HG03520 (cell line): ENCODE measurements around the gene ACIN1.

Experiments used
- ATAC-seq: cut with Tn5 transposase; IDR thresholded peaks from one replicate; pipeline ENCODE4 v1.9.1; 2021; ENCODE audit warnings: mild to moderate bottlenecking, moderate library complexity; ENCODE audit not compliant: unreplicated experiment

Gene ACIN1, protein sequence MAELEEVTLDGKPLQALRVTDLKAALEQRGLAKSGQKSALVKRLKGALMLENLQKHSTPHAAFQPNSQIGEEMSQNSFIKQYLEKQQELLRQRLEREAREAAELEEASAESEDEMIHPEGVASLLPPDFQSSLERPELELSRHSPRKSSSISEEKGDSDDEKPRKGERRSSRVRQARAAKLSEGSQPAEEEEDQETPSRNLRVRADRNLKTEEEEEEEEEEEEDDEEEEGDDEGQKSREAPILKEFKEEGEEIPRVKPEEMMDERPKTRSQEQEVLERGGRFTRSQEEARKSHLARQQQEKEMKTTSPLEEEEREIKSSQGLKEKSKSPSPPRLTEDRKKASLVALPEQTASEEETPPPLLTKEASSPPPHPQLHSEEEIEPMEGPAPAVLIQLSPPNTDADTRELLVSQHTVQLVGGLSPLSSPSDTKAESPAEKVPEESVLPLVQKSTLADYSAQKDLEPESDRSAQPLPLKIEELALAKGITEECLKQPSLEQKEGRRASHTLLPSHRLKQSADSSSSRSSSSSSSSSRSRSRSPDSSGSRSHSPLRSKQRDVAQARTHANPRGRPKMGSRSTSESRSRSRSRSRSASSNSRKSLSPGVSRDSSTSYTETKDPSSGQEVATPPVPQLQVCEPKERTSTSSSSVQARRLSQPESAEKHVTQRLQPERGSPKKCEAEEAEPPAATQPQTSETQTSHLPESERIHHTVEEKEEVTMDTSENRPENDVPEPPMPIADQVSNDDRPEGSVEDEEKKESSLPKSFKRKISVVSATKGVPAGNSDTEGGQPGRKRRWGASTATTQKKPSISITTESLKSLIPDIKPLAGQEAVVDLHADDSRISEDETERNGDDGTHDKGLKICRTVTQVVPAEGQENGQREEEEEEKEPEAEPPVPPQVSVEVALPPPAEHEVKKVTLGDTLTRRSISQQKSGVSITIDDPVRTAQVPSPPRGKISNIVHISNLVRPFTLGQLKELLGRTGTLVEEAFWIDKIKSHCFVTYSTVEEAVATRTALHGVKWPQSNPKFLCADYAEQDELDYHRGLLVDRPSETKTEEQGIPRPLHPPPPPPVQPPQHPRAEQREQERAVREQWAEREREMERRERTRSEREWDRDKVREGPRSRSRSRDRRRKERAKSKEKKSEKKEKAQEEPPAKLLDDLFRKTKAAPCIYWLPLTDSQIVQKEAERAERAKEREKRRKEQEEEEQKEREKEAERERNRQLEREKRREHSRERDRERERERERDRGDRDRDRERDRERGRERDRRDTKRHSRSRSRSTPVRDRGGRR

GRCh38 chr14:23094666-23095195, at the start of gene ACIN1:
Gene ACIN1 (minus strand): TSS chr14:23095136. CDS start chr14:23095112, 24 bp downstream.
- peak; percentile 26 for ATAC-seq

- ATAC-seq, result no peak
Observed at GRCh38 chr14:23143911-23144310, 49.0 kb upstream of the ACIN1 start.

- no peak for ATAC-seq
Observed at GRCh38 chr14:23142826-23143225, 47.9 kb upstream of the ACIN1 start.

- no peak for ATAC-seq
Observed at GRCh38 chr14:23141706-23142444, 46.9 kb upstream of the ACIN1 start.

GRCh38 chr14:23140371-23140770, 45.4 kb upstream of the ACIN1 start:
- no peak for ATAC-seq

DNA sequence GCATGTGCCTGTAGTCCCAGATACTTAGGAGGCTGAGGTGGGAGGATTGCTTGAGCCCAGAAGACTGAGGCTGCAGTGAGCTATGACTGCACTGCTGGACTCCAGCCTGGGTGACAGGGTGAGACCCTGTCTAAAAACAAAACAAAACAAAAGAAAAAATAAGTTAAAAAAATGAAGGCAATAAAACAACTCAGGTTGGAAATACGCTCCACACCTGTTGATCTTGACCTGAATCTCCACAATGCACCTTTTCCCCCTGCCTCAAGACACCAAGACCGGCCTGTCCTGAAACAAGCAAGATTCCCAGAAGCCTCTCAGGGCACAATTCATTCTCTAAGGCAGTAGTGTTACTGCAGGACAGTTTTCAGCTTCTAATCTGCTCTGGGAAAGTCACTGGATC, 44.9 kb upstream of the ACIN1 start:
- ATAC-seq, result no peak

DNA sequence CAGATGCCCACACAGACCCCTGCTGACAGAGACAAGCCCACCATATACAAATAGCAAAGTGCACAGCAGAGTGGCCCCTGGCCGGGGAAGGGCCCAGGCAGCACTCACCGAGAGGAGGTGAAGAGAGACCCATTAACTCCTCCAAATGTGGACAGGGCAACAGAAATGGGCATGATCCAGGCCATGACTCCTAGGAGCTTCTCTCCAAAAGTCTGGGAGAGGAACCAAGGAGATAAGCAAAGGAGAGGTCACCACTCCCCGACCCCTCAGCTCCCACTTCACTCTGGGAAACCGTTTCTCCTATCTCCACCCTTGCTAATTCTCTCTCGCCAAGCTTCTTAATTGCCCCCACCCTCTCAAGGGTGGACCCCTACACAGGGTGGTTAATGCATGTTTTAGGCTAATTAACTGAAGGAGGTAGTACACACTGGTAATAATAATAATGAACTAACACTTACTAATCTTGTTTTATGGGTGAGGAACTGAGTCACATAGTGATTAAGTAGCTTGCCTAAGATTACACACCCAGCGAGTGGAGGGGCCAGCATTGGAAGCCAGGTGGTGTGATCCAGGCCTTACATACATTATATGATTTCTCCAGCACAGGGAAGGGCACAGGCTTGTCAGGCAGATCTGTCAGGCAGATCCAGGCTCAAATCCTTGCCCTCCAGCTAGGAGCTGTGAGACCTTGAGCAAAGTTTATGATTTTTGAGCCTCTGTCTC, 43.0 kb upstream of the ACIN1 start:
- no peak for ATAC-seq

GRCh38 chr14:23137192-23137812, 42.4 kb upstream of the ACIN1 start:
- no peak for ATAC-seq

DNA sequence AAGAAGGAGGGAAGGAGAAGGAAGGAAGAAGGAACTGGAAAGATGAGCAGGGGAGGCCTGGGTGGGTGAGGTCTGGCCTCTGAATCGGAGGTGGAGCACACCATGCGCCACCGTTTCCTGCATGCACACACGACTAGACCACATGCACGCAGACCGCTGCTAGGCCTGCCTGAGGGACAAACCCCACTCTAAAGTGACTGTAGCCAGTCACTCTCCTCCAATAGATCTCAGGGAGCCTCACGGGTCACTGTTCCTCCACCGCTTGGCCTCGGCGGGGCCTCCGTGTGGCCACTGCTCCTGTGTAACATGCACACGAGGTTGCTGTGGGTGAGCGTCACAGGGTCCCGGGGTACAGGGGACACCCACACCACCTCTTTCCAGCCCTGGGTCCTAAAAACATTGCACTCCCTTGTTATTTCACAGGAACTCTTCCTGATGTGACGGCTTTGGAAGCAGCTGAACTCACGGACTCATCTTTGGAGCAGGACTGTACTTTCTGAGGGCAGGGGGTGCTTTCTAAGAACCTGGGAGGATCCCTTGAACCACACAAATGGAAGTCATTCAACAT, 41.7 kb upstream of the ACIN1 start:
- ATAC-seq, result no peak

DNA sequence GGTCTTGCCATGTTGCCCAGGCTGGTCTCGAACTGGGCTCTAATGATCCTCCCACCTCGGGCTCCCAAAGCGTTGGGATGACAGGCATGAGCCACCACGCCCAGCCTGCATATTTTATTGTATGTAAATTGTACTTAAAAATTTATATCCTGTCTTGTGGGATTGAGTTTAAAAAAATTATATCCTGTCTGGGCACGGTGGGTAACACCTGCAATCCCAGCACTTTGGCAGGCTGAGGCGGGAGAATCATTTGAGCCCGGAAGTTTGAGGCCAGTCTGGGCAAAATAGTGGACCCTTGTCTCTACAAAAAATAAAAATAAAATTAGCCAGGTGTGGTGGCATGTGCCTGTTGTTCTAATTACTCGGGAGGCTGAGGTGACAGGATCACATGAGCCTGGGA, 38.0 kb upstream of the ACIN1 start:
- no peak for ATAC-seq

DNA sequence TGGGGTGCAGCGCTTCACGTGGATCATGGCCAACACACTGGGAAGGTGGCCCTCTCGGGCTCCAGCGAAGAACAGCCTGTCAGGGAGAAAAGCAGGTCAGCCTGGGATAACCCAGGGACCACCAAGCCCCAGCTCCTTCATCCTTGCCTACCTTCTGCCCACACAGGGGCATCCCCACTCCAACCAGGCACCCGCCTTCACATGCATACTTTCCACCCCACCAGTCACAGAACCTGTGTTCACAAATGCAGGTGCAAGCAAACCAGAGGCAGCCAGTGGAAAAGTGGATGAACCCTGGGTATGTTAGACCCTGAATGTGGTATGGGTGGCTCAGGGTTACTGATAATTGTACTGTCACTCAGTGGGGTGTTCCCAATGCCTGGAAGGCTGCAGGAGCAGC, 36.5 kb upstream of the ACIN1 start:
- ATAC-seq, result no peak

GRCh38 chr14:23130871-23131270, 35.9 kb upstream of the ACIN1 start:
- no peak for ATAC-seq

- no peak for ATAC-seq
Observed at GRCh38 chr14:23129759-23130316, 34.9 kb upstream of the ACIN1 start.

GRCh38 chr14:23128969-23129758, 34.2 kb upstream of the ACIN1 start:
- ATAC-seq, result no peak

- ATAC-seq, result no peak
Observed at GRCh38 chr14:23127861-23128260, 32.9 kb upstream of the ACIN1 start.

- no peak for ATAC-seq
Observed at GRCh38 chr14:23126548-23127278, 31.8 kb upstream of the ACIN1 start.

DNA sequence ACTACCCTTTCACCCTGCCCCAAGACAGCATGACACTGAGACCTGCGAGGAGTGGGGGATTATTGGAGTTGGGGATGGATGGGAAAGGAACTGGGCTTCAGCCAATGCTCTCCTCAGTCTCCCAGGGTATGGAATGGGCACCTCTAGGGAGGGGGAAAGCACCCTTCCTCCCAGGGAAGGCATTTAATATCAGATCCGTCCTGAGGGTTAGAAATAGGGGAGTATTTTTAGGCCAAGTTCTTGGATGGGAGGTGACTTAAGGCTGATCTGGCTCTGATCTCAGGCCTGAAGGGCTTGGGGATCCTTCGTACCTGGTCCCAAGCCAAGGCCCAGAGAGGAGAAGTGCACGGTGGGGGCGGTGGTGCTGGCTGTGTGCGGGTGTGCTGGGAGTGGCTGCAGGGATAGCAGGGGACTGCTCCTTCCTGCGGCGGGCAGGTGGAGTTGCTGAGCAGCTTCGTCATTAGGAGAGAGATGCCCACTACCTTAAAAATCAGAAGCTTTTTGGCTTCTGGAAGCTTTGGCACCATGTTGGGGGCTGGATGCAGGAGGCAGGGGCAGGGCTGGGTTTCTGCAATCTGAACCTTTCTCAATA, 31.1 kb upstream of the ACIN1 start:
- ATAC-seq, result no peak
